COLO668 (cell line): ENCODE measurements around the gene MSMB.

Experiments
- DNase-seq: peaks from one replicate; lab custom pipeline; 2025; ENCODE audit not compliant: unreplicated experiment; lab: John Stamatoyannopoulos, UW

The MSMB gene

DNA sequence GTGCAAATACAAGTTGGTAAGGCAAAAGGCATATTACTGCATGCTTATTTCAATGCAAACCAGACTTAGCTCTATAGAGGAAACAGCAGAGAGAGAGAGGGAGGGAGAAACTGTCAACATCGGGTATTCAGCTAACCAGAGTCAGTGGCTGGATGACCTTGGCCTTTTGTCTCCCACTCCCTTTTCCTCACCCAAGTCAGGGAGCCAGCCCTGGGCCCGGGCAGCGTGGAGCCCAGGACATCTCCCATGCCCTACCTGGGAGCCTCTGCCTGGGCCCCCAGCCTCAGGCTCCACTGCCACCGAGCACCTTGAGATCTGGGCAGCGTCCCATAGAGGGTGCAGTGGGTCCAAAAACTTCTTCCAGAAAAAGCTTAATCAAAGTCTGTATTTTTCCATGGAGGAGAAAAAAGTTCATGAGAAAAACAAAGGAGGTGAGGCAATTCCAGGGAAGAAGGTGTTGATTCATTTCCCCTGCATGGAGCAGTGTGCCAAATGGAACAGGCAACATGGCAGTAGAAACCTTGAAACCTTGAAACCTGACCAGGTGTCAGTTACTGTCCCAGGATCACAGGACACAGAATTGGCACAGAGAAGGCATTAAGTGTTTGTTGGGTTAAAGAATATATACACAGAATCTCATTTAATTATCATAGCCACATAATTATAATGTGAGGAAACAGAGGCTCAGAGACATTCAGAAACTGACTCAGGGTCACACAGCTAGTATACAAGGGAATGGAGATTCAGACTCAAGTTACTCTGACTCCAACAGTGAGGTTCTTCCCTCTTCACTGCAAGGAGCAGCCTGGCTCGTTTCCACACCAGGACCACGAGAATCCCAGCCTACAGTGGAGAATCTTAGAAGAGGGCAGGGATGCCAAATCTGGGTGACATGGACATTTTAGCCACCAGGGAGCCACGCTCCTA is 9.9 kb downstream of the MSMB start:
- DNase-seq, result no peak

- DNase-seq, result no peak
Observed at GRCh38 chr10:46033602-46034011, 12.5 kb downstream of the MSMB start.

DNA sequence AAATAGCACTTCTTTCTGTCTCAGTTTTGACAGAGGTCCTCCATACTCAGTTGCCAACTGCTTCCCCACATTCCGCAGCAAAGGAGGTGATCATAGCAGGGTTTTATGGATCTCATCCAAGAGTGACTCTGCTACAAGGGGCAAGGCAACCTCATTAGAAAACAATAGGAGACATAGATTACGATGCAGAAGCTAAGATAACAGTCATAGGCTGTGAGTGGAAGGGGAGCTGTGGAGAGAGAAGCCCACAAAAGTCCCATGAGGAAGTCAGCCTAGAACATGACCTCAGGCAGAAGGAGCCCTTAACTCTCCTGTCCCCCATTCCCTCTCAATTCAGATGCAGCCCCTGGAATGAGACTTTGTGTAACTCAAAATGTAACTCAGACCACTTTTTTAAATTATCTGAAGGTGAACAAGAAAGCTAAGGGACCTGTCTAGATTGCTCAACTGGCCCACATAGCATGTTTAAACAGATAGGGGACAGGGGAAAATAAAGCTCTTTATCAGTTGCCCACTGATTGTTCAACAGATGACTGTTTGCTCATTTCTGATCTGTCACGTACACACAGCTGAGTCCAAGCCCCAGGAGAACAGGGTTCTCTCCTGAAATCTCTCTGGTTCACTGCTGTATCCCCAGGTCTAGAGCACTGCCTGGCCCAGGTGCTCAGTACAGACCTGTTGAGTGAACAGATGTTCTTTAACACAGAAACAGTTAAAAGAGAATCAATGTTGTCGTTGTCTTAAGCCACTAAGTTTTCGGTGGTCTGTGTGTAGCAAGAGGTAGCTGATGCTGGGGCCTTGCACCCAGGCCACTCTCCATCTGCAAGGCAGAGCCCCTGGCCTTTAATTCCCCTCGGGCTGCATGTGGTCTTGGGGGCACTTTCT is 14.2 kb downstream of the MSMB start:
- DNase-seq, result no peak

- DNase-seq, result peak; percentile 91
Observed at GRCh38 chr10:46030091-46030937, 15.8 kb downstream of the MSMB start, which contains the start of gene NCOA4. TSS of gene NCOA4 (minus strand) at chr10:46030623. CDS start at chr10:46016680, 13,943 bp downstream.

DNA sequence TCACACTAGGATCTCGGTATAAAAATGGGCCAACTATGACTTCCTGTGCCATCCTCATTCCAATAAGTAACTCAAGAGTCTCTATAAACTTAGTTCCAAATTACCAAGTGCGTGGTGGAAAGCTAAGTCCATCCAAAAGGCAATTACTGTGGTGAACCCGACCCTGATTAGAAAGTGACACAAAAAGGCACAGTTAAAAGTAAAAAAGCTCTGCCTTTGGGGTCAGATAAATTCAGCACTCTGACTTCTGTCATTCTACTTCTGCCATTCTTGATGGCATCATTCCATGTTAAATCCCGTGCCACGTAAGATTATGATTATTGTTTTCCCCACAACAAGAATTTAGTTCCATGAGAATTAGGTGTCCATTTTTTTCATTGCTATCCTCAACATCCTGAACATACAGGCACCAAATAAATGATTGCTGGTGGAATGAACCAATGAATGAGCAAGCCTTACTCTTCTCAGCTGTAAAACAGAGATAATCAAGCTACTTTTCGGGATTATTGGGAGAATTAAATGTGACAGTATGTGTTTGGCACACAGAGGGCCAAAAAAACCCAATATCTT is 16.5 kb downstream of the MSMB start:
- no peak for DNase-seq

- peak; percentile 3 for DNase-seq
Observed at GRCh38 chr10:46028584-46029460, 17.2 kb downstream of the MSMB start.

GRCh38 chr10:46026106-46026505 is 20.0 kb downstream of the MSMB start:
- no peak for DNase-seq

DNA sequence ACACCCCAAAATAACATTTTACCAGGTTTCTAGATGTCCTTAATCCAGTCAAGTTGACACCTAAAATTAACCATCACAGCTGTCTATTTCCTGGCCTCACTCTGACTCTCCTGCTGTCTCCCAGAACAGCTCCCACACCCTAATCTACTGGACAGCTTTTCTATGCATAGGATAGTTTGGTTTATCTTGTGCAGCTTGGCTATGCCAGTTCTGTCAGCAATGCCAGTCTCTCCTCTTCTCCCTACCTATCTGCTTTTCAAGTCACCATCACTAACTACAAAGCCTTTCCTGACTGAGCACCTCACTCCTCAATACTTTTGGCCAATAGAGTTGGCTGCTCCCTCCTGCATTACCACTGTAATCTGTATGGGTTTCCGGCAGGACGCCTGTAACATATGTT is 20.7 kb downstream of the MSMB start:
- no peak for DNase-seq

GRCh38 chr10:46024948-46025347 is 21.1 kb downstream of the MSMB start:
- DNase-seq, result no peak

- peak; percentile 57 for DNase-seq
Observed at GRCh38 chr10:46022978-46023702, 22.9 kb downstream of the MSMB start.

DNA sequence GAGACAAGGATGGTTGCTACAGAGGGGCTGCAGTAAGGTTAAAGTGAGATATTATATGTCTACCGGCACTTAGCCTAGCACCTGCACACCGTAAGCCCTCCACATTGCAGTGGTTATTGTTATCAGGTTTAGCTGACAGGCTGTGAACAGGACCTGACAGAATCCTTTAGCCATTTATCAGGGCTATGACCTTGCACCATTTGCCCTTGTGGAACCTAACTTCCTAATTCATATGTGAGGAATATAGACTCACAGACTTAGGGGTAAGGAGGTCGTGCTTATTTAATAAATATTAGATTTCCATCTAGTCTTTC is 25.8 kb downstream of the MSMB start:
- no peak for DNase-seq

DNA sequence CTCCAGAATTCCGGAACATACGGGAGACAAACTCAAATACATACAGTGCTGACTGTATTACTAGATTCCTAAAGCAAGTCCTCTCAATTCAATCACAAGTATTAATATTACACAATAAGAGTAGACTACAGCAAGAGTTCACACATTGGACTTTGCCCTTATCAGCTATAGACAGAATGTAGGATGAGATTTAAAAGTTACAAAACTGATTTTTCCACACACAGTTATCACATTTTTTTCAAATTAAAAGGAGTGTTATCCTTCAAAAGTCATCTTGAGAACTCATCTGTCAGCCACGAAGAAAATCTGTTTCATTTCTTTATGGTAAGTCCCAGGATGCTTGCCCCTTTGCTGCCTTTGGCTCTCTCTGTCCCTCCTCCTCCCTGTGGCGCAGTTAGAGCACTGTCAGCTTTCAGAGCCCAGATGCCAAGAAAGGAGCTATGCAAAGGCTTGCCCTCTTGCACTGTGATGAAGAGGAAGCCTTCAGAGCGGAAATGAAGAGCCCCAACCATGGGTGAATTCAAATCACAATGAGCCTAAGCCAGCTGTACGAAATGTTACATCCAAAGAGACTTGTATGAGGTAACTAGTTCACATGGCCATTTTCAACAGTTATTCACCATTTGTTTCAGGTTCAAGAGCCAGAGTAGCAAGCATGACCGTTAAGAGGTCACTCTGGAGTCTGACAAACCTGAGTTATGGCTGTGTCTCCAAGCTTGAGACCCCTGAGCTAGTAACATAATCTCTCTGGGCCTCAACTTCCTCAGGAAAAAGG is 26.3 kb downstream of the MSMB start:
- DNase-seq, result no peak

GRCh38 chr10:46019177-46019528 is 26.9 kb downstream of the MSMB start:
- DNase-seq, result no peak

GRCh38 chr10:46018453-46019176 is 27.5 kb downstream of the MSMB start:
- DNase-seq, result no peak

- no peak for DNase-seq
Observed at GRCh38 chr10:46017733-46018132, 28.3 kb downstream of the MSMB start.

DNA sequence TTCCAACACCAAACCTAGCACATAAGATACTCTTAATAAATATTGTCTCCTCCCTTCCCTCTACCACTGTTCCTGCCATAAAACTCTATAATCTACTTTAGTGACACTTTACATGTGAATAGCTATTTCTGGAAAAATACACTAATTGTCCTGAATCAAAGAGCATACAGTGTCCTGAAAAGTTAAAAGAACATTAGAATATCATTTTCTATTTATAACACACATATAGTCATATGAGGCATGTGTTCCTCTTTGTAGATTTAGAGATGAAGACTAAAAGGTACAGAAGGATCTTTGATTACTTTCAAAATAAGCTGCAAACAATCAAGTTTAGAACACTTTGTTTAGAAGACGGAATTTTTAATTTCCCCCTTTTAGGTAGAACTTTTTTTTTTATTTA is 29.3 kb downstream of the MSMB start:
- DNase-seq, result no peak

DNA sequence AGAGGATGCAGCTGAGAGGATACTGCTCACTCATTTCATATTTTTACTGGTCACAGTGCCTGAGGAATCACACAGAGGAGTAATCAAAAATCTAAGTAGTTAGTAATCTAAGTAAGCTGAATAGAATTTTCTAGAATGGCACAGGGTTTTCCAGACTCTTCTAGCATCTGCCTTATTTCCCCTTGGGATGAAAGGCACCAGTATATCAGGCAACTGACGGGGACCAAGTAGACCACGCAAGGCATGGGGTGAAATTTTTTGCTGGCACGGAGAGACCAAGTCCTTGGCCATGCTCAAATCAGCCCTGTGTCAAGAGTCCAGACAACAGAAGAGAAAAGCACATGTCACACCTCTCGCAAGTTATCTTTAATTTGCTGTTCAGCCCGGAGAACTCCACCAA is 29.9 kb downstream of the MSMB start:
- no peak for DNase-seq
